ENCODE data around the gene COX7A2L.

GRCh38 chr2:42366411-42366810 is 5.4 kb upstream of the COX7A2L start:
- TF ChIP-seq MAX (IDR thresholded peaks at IDR 0.05), result no peak
- TF ChIP-seq CTCF (IDR thresholded peaks at IDR 0.05; ENCODE audit: control extremely low read depth in 1 of 3, insufficient read depth in 1 of 3, low read depth in 1 of 3, low read length in 3 of 3), result no peak
- TF ChIP-seq POLR2AphosphoS5 (IDR thresholded peaks at IDR 0.05; ENCODE audit: low read depth, low read length), result no peak
- TF ChIP-seq EGR1 (IDR thresholded peaks at IDR 0.05; ENCODE audit: borderline replicate concordance, low read depth, low read length), result no peak
- no peak for TF ChIP-seq SP4 (IDR thresholded peaks at IDR 0.05; ENCODE audit: low read length)
- TF ChIP-seq GABPA (IDR thresholded peaks at IDR 0.05; ENCODE audit: borderline replicate concordance, insufficient read depth, low read length), result no peak
- no peak for TF ChIP-seq BCL11A (IDR thresholded peaks at IDR 0.05; ENCODE audit: low read depth in 2 of 2, low read length in 2 of 2)
- TF ChIP-seq USF2 (IDR thresholded peaks at IDR 0.05; ENCODE audit: low read length), result no peak
- no peak for TF ChIP-seq POLR2A (IDR thresholded peaks at IDR 0.05; ENCODE audit: control extremely low read depth in 1 of 2, low read depth in 2 of 2, low read length in 2 of 2)

Measured in H1 (cell line).